Esophagus squamous epithelium (tissue), 4 donors: ENCODE measurements around the gene MIOS.

ENCODE experiments used
- POLR2A ChIP-seq, 4 donors: fragments of 450-650 bp; IDR thresholded peaks; one replicate each; pipeline ENCODE4 v1.6.1; 2017; ENCODE audit warnings: antibody characterized with exemption in 4 of 4, mild to moderate bottlenecking in 4 of 4, moderate library complexity in 3 of 4
- TF ChIP-seq, protein P1 (sequence below), 6 experiments: fragments of 450-650 bp in 4 of 6; fragments of 200-600 bp in 2 of 6; sonication (generic) in 2 of 6; IDR thresholded peaks; one replicate each; pipeline ENCODE4 v1.5.1; 2016 to 2019; ENCODE audit warnings: antibody characterized with exemption in 6 of 6, mild to moderate bottlenecking in 4 of 6, moderate library complexity in 4 of 6

DNA sequence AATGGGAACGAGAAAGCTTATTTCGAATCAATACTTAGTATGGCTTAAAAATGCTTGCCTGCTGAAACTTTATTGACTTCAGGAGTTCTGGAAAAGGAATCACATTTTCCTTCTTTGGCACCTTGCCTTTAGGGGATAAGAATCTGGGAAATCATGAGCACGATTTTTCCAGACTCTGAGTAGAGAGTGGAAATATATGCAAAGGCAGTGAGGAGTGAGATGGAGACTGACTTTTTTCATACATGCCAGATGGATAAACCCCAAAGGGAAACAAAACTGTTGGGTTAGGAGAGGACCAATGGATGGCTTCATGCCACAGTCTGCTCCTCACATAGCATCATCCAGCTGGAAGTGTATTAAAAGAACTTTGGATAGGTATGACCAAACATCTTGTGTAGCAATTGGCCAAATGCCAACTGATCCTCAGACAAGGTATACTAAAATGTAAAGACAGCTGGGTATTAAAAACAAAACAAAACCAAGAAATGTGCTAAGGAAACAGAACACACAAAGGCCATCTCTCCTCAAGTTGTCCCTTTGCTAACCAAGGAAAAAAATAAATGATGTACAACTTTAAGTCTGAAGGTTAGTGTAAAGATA, 32.8 kb upstream of the MIOS start:
- no peak for TF ChIP-seq POLR2A (IDR thresholded peaks at IDR 0.05)
- TF ChIP-seq, protein P1, sequence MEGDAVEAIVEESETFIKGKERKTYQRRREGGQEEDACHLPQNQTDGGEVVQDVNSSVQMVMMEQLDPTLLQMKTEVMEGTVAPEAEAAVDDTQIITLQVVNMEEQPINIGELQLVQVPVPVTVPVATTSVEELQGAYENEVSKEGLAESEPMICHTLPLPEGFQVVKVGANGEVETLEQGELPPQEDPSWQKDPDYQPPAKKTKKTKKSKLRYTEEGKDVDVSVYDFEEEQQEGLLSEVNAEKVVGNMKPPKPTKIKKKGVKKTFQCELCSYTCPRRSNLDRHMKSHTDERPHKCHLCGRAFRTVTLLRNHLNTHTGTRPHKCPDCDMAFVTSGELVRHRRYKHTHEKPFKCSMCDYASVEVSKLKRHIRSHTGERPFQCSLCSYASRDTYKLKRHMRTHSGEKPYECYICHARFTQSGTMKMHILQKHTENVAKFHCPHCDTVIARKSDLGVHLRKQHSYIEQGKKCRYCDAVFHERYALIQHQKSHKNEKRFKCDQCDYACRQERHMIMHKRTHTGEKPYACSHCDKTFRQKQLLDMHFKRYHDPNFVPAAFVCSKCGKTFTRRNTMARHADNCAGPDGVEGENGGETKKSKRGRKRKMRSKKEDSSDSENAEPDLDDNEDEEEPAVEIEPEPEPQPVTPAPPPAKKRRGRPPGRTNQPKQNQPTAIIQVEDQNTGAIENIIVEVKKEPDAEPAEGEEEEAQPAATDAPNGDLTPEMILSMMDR (IDR thresholded peaks at IDR 0.05): no peak
